ENCODE data around the gene MICAL1. TPM values are rescaled to one million over a fixed set of nuclear protein-coding genes. Genes with fewer than 3 reads are reported as not detected.

The MICAL1 gene
- total and polyA plus RNA-seq, 2 of the 8 experiments (the other 6 are each of a cell fraction or from before 2014, with no cell fraction given) = 42.5 to 55.4 TPM

DNA sequence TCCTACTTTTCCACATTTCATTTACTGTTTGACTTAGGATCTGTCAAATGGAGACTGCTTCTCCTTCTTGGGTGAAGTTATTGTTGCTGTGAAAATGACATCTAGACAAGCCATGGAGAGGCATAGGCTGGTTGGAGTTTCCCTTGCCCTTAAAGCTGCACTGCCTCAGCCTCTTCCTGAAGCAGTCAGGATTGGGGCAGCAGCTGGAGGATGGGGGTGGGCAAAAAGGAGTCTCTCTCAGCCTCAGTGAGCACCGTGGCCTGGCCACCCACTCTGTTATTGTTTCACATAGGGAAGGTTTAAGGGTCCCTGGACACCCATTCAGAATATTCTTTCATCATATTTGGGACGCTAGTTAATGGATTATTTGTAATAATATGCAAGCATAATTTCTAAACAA is 35.1 kb upstream of the MICAL1 start:
- H3K27me3 ChIP-seq (replicated peaks in 1 of 4; ENCODE audit: control insufficient read depth in 3 of 4, extremely low read depth in 1 of 4, insufficient read depth in 3 of 4, low read length in 3 of 4) = no peaks in the 10 kb centered on the region
- ChIA-PET POLR2A (ENCODE audit: partially characterized antibody) (interaction anchor here (1.1 kb wide), 1 partner anchor 34 kb away, joined by 3 read pairs; no protein-coding TSS in a partner anchor), CTCF (ENCODE audit: partially characterized antibody) (interaction anchor here (0.9 to 2.6 kb wide), 6 partner anchors 10 to 295 kb away, joined by 3 to 13 read pairs (median 4); no protein-coding TSS in a partner anchor)
- no peak overlapping the region for H3K56ac ChIP-seq (replicated peaks; ENCODE audit: insufficient read length, low read depth, low read length)
- H3K4me1 ChIP-seq (replicated peaks in 1 of 4; ENCODE audit: control insufficient read depth in 3 of 4, insufficient read depth in 4 of 4, low read length in 3 of 4) = peaks cover 3 to 23% (median 18%) of the 10 kb centered on the region in 4 experiments; a peak in 6 of 7 replicates
- no peak overlapping the region for H2AK5ac ChIP-seq (ENCODE audit: low read depth, low read length)
- 0 out of 2 replicates have a peak overlapping the region, but pooled peaks have one; percentile 22 for H2AFZ ChIP-seq (ENCODE audit: low read length)
- H4K5ac ChIP-seq (ENCODE audit: insufficient read length, low read depth, low read length) = peak overlapping the region; percentile 20
- H3K18ac ChIP-seq (ENCODE audit: extremely low read depth, low read length) = no peak overlapping the region
- H2BK20ac ChIP-seq (ENCODE audit: low read length) = no peak overlapping the region
- peak overlapping the region in 1 of 2 experiments; percentile 59; a peak in 1 of 4 replicates for H3K4me2 ChIP-seq (ENCODE audit: insufficient read depth in 1 of 2, low read depth in 2 of 2, low read length in 2 of 2)
- no peaks in the 10 kb centered on the region for H3K9me3 ChIP-seq (ENCODE audit: insufficient read depth in 2 of 2, low read depth in 1 of 2, low read length in 1 of 2)
- H3K14ac ChIP-seq (ENCODE audit: insufficient read length) = no peak overlapping the region
- H3K23me2 ChIP-seq (ENCODE audit: low read depth, low read length) = 0 out of 2 replicates have a peak, but pooled peaks cover 2% of the 10 kb centered on the region
- no peak overlapping the region for H4K91ac ChIP-seq (replicated peaks; ENCODE audit: insufficient read length, low read length)
- H3K9ac ChIP-seq (replicated peaks in 1 of 4; ENCODE audit: extremely low read depth in 1 of 4, low read depth in 3 of 4, low read length in 3 of 4) = no peak overlapping the region
- no peaks in the 10 kb centered on the region for H3K79me1 ChIP-seq (ENCODE audit: low read depth, low read length)
- H2BK120ac ChIP-seq (replicated peaks; ENCODE audit: low read depth, low read length) = no peak overlapping the region
- H3K4ac ChIP-seq (replicated peaks; ENCODE audit: insufficient read length, low read depth, low read length) = peak overlapping the region; percentile 23
- WGBS, 2 experiments (ENCODE audit: extremely low coverage in 1 of 2, insufficient coverage in 1 of 2, insufficient read length in 1 of 2, insufficient replicate concordance in 2 of 2, low coverage in 1 of 2, low lambda C conversion rate in 2 of 2, missing lambda C conversion rate in 1 of 2) = 57% methylated on average over 2 of the region's 2 CpGs; no CpG with 5 or more reads in 1 of the 2 experiments
- FAIRE-seq (no peak), DNase-seq (ENCODE audit: low read depth in 1 of 2, low spot score in 2 of 2) (peak in 1 of 2 experiments; percentile 41)
- H2BK5ac ChIP-seq (ENCODE audit: low read depth, low read length) = peak overlapping the region; percentile 63; the same call in 1 of the 2 replicates
- no peak overlapping the region for H3K27ac ChIP-seq (ENCODE audit: low read depth, low read length)
- no peaks in the 10 kb centered on the region for H3K36me3 ChIP-seq (ENCODE audit: control insufficient read depth in 2 of 4, insufficient read depth in 4 of 4, low read length in 3 of 4)
- H3K79me2 ChIP-seq (ENCODE audit: control insufficient read depth in 1 of 2, insufficient read depth in 2 of 2, low read length in 2 of 2) = no peaks in the 10 kb centered on the region
- H4K8ac ChIP-seq (ENCODE audit: extremely low read depth, insufficient read depth, low read length) = no peak overlapping the region
- no peak overlapping the region for H3K23ac ChIP-seq (ENCODE audit: insufficient read length)
- H4K20me1 ChIP-seq (replicated peaks in 1 of 2; ENCODE audit: control insufficient read depth in 1 of 2, insufficient read depth in 2 of 2, low read length in 2 of 2) = no peaks in the 10 kb centered on the region
- H3K4me3 ChIP-seq (ENCODE audit: extremely low read depth in 1 of 4, insufficient read depth in 2 of 4, low read depth in 3 of 4, low read length in 4 of 4) = no peak overlapping the region
- peak overlapping the region; percentile 30; the same call in 1 of the 2 replicates for H2BK12ac ChIP-seq (ENCODE audit: low read depth, low read length)
- H2BK15ac ChIP-seq (ENCODE audit: low read length) = no peak overlapping the region
- TF ChIP-seq TEAD4 (IDR thresholded peaks at IDR 0.05; ENCODE audit: low read depth, low read length) (no peak), CEBPB (IDR thresholded peaks at IDR 0.05; ENCODE audit: low read depth, low read length) (no peak), RBBP5 (IDR thresholded peaks at IDR 0.05; ENCODE audit: borderline replicate concordance, low read depth, low read length) (no peak)
- TF ChIP-seq, protein P1, sequence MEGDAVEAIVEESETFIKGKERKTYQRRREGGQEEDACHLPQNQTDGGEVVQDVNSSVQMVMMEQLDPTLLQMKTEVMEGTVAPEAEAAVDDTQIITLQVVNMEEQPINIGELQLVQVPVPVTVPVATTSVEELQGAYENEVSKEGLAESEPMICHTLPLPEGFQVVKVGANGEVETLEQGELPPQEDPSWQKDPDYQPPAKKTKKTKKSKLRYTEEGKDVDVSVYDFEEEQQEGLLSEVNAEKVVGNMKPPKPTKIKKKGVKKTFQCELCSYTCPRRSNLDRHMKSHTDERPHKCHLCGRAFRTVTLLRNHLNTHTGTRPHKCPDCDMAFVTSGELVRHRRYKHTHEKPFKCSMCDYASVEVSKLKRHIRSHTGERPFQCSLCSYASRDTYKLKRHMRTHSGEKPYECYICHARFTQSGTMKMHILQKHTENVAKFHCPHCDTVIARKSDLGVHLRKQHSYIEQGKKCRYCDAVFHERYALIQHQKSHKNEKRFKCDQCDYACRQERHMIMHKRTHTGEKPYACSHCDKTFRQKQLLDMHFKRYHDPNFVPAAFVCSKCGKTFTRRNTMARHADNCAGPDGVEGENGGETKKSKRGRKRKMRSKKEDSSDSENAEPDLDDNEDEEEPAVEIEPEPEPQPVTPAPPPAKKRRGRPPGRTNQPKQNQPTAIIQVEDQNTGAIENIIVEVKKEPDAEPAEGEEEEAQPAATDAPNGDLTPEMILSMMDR (IDR thresholded peaks at IDR 0.05; ENCODE audit: control extremely low read depth in 1 of 3, insufficient read depth in 1 of 3, low read depth in 1 of 3, low read length in 3 of 3) = no peak

Measured in H1 (cell line).